Effector memory CD4-positive, alpha-beta T cell (primary cell): ENCODE measurements around the gene PYGM.
"Not testable (repeated sequence)": the region's sequence is repeated elsewhere in the genome, so short reads cannot be mapped to it uniquely, and the experiment has no call there.

ENCODE experiments used
- DNase-seq, 3 donors: peaks; one replicate each; pipeline ENCODE4 v3.0.0-alpha.2; 2020
- H3K27ac ChIP-seq: 2 replicates; pipeline ENCODE4 v1.7.0; 2013; ENCODE audit warnings: mild to moderate bottlenecking, low read length, moderate library complexity; ENCODE audit not compliant: insufficient read depth, poor library complexity, severe bottlenecking
- H3K27me3 ChIP-seq: replicated peaks from 2 replicates; pipeline ENCODE4 v1.7.0; 2013; ENCODE audit warnings: mild to moderate bottlenecking, low read length; ENCODE audit not compliant: insufficient read depth, control insufficient read depth, poor library complexity, severe bottlenecking
- H3K36me3 ChIP-seq: 2 replicates; pipeline ENCODE4 v1.7.0; 2013; ENCODE audit warnings: mild to moderate bottlenecking, low read length, moderate library complexity; ENCODE audit not compliant: control insufficient read depth, insufficient read depth
- H3K4me1 ChIP-seq: 2 replicates; pipeline ENCODE4 v1.7.0; 2013; ENCODE audit warnings: low read length, mild to moderate bottlenecking; ENCODE audit not compliant: control insufficient read depth, insufficient read depth, poor library complexity, severe bottlenecking
- H3K4me3 ChIP-seq: 2 replicates; pipeline ENCODE4 v1.7.0; 2013; ENCODE audit warnings: low read length, low read depth, mild to moderate bottlenecking; ENCODE audit not compliant: insufficient read depth, poor library complexity, severe bottlenecking
- H3K9me3 ChIP-seq: 2 replicates; pipeline ENCODE4 v1.7.0; 2013; ENCODE audit warnings: mild to moderate bottlenecking, low read length, moderate library complexity; ENCODE audit not compliant: control insufficient read depth

PYGM gene

DNA sequence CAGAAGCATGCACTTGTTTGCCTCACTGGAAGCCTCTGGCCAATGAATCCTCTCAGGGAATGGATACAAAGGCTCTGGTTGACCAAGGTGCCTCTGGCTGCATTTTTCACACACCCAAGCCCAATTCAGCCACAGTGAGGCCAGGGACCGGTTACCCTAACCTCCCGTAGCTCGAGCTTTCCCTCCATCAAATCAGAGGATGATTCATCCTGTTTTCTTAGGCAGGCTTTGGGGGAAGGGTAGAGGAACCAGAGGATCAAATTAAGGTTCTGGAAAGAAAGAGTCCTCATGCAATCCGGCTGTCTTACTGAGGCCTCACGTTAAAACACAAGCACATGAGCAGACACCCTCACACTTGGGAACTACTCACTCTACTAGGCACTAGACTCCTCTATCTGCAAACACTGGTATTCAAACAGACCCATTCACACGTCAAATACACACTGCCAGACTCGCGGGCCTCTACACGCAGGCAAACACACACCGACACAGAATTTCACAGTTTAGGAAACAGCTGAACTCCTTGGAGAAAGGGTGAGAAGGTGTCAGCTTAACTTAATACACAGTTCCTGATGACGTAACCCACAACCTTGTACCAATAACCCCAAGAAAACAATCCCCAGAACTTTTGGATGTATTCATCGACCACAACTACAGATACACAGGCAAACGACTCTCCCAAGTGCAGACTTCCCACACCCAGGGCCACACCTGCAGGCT, 49.2 kb downstream of the PYGM start:
- Histone ChIP-seq H3K4me3 (no peak overlapping the region), H3K36me3 (no peaks in the 10 kb centered on the region), H3K27ac (no peak overlapping the region), H3K4me1 (peaks cover 12% of the 10 kb centered on the region), H3K27me3 (peaks cover 38% of the 10 kb centered on the region), H3K9me3 (no peaks in the 10 kb centered on the region)
- DNase-seq: no peak

DNA sequence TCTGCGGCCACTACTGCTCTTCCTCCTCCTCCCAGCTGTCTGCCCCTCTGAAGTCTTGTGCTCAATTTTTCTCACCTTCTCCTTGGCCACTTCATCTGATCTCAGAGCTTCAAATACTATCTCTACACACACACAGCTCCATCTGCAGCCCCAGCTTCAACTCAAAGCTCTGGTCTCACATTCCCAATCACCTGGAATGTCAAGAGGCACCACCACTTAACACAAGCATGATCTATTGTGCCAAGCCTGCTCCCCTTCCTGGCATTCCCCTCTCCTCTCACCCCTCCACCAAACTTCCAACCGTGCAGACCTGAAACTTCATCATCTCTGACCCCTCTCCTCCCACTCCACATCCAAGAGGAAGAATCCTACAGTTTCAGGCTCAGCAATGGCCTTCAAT, 54.3 kb downstream of the PYGM start:
- Histone ChIP-seq H3K27me3 (peaks cover under 1% of the 10 kb centered on the region), H3K36me3 (no peaks in the 10 kb centered on the region), H3K4me1 (no peaks in the 10 kb centered on the region), H3K27ac (no peak overlapping the region), H3K9me3 (no peaks in the 10 kb centered on the region), H3K4me3 (no peak overlapping the region)
- no peak for DNase-seq

- H3K9me3 ChIP-seq: no peaks in the 10 kb centered on the region
- H3K4me1 ChIP-seq: no peaks in the 10 kb centered on the region
- no peaks in the 10 kb centered on the region for H3K27me3 ChIP-seq
- no peak overlapping the region for H3K4me3 ChIP-seq
- no peaks in the 10 kb centered on the region for H3K36me3 ChIP-seq
- DNase-seq: no peak
- no peak overlapping the region for H3K27ac ChIP-seq
These were observed 56.7 kb downstream of the PYGM start for GRCh38 chr11:64703048-64703447.

DNA sequence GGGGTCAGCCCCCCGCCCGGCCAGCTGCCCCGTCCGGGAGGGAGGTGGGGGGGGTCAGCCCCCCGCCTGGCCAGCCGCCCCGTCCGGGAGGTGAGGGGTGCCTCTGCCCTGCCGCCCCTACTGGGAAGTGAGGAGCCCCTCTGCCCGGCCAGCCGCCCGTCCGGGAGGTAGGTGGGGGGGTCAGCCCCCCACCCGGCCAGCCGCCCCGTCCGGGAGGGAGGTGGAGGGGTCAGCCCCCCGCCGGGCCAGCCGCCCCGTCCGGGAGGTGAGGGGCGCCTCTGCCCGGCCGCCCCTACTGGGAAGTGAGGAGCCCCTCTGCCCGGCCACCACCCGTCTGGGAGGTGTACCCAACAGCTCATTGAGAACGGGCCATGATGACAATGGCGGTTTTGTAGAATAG, 57.8 kb downstream of the PYGM start:
- H3K4me1 ChIP-seq, H3K27me3 ChIP-seq, H3K9me3 ChIP-seq, DNase-seq, H3K4me3 ChIP-seq, H3K36me3 ChIP-seq, H3K27ac ChIP-seq: not testable (repeated sequence)

DNA sequence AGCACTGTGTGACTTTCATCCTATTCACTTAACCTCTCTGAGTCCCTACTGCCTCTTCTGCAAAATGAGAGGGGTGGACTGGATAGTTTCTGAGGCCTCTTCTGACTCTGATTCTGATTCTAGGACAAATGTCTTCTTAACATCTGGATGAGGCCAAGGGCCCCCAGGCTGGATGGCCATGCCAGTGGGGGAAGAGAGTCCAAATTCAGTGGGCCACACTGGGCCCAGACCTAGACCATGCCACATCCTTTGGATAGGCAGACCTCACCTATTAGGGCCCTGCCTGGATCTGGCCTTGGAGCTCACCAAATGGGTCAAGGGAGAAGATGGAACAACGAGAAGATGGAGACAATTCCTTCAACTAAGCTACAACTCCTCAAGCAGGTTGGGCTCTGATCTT, 61.3 kb downstream of the PYGM start:
- Histone ChIP-seq H3K4me3 (no peak overlapping the region), H3K4me1 (no peaks in the 10 kb centered on the region), H3K36me3 (no peaks in the 10 kb centered on the region), H3K27ac (no peak overlapping the region), H3K27me3 (peaks cover 4% of the 10 kb centered on the region), H3K9me3 (no peaks in the 10 kb centered on the region)
- no peak for DNase-seq

GRCh38 chr11:64697663-64698375, 62.0 kb downstream of the PYGM start:
- H3K9me3 ChIP-seq: no peaks in the 10 kb centered on the region
- no peaks in the 10 kb centered on the region for H3K4me1 ChIP-seq
- no peak overlapping the region for H3K27ac ChIP-seq
- peaks cover 4% of the 10 kb centered on the region for H3K27me3 ChIP-seq
- no peak for DNase-seq
- H3K36me3 ChIP-seq: no peaks in the 10 kb centered on the region
- H3K4me3 ChIP-seq: no peak overlapping the region
